Neutrophil (primary cell): ENCODE measurements around the gene TMA16.

ENCODE experiments used
- H3K27ac ChIP-seq: fragments of 200-600 bp; sonication (generic); 2 replicates; pipeline ENCODE4 v1.5.1; 2016; ENCODE audit warnings: mild to moderate bottlenecking, moderate library complexity
- H3K27me3 ChIP-seq: fragments of 200-600 bp; sonication (generic); 2 replicates; pipeline ENCODE4 v1.6.0; 2016; ENCODE audit warnings: mild to moderate bottlenecking
- H3K36me3 ChIP-seq: fragments of 200-600 bp; sonication (generic); 2 replicates; pipeline ENCODE4 v1.5.1; 2017
- H3K4me1 ChIP-seq, 2 experiments: fragments of 200-600 bp in 1 of 2; sonication (generic) in 1 of 2; 1 replicate in 1 of 2; 2 replicates in 1 of 2; pipeline versions ENCODE4 v1.5.1 to v1.6.1; 2013 to 2016; ENCODE audit warnings: low read depth in 1 of 2, low read length in 1 of 2, mild to moderate bottlenecking in 1 of 2, moderate library complexity in 1 of 2; ENCODE audit not compliant: control insufficient read depth in 1 of 2, insufficient read depth in 1 of 2
- H3K4me3 ChIP-seq, 2 experiments: fragments of 200-600 bp in 1 of 2; sonication (generic) in 1 of 2; 1 replicate in 1 of 2; 2 replicates in 1 of 2; pipeline ENCODE4 v1.5.1; 2013 to 2016; ENCODE audit warnings: low read depth in 1 of 2, low read length in 1 of 2, mild to moderate bottlenecking in 1 of 2, moderate library complexity in 1 of 2
- H3K9me3 ChIP-seq: fragments of 200-600 bp; sonication (generic); 2 replicates; pipeline ENCODE4 v1.5.1; 2016
- CTCF ChIP-seq: fragments of 200-600 bp; sonication (generic); IDR thresholded peaks from 2 replicates; pipeline ENCODE4 v1.5.1; 2016; ENCODE audit warnings: antibody characterized with exemption

Gene TMA16

GRCh38 chr4:163562496-163562895, 68.0 kb downstream of the TMA16 start:
- Histone ChIP-seq H3K9me3 (no peaks in the 10 kb centered on the region), H3K4me1 (no peaks in the 10 kb centered on the region), H3K27ac (no peak overlapping the region), H3K27me3 (peaks cover 12% of the 10 kb centered on the region), H3K4me3 (no peak overlapping the region), H3K36me3 (no peaks in the 10 kb centered on the region)
- no peak for TF ChIP-seq CTCF

- TF ChIP-seq CTCF = no peak
- Histone ChIP-seq H3K27ac (no peak overlapping the region), H3K4me1 (no peaks in the 10 kb centered on the region)
Observed at GRCh38 chr4:163563592-163563991, 69.1 kb downstream of the TMA16 start.

GRCh38 chr4:163564221-163564720, 69.8 kb downstream of the TMA16 start:
- no peaks in the 10 kb centered on the region for H3K36me3 ChIP-seq
- H3K4me1 ChIP-seq = no peaks in the 10 kb centered on the region
- H3K9me3 ChIP-seq = no peaks in the 10 kb centered on the region
- H3K4me3 ChIP-seq = no peak overlapping the region
- no peak overlapping the region for H3K27ac ChIP-seq
- no peak for TF ChIP-seq CTCF
- no peaks in the 10 kb centered on the region for H3K27me3 ChIP-seq

More at GRCh38 chr4:163563592-163563991, 69.1 kb downstream of the TMA16 start:
- Histone ChIP-seq H3K9me3 (no peaks in the 10 kb centered on the region), H3K36me3 (no peaks in the 10 kb centered on the region), H3K4me3 (no peak overlapping the region), H3K27me3 (peaks cover 1% of the 10 kb centered on the region)

- H3K9me3 ChIP-seq = no peaks in the 10 kb centered on the region
- H3K27me3 ChIP-seq = no peaks in the 10 kb centered on the region
- no peaks in the 10 kb centered on the region for H3K36me3 ChIP-seq
- H3K27ac ChIP-seq = no peak overlapping the region
- no peaks in the 10 kb centered on the region for H3K4me1 ChIP-seq
- H3K4me3 ChIP-seq = no peak overlapping the region
- TF ChIP-seq CTCF = no peak
Observed at GRCh38 chr4:163565226-163566135, 71.0 kb downstream of the TMA16 start.

- Histone ChIP-seq H3K27me3 (no peaks in the 10 kb centered on the region), H3K9me3 (no peaks in the 10 kb centered on the region), H3K27ac (no peak overlapping the region), H3K36me3 (no peaks in the 10 kb centered on the region), H3K4me3 (no peak overlapping the region), H3K4me1 (no peaks in the 10 kb centered on the region)
- TF ChIP-seq CTCF = no peak
Observed at GRCh38 chr4:163566257-163566796, 71.8 kb downstream of the TMA16 start.
